Measurements from ENCODE around the gene GPR18. TPM values are rescaled to one million over a fixed set of nuclear protein-coding genes. Genes with fewer than 3 reads are reported as not detected.

Gene GPR18
- total and polyA plus RNA-seq, 2 of the 13 experiments (the other 11 are each of a cell fraction or from before 2014, with no cell fraction given): not detected

DNA sequence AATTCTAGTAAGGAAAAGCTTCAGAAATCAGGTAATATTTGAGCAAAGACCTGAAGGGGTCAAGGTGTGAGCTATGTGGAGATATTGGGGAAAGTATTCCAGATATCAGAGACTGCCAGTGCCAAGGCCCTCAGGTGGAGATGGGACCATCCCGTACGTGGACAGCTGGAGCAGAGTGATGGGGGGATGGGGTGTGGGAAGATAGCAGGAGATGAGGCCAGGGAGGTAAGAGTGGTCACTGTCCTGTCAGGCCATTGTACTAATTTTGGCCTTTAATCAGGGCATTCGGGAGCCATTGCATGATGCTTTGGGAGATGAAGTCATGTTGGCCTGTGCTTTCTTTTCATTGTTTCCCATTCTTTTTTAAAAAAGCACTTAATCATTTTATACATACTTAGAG lies 13.1 kb upstream of the GPR18 start:
- BruUV-seq (replicated peaks): no TSS peak
- Histone ChIP-seq H3K36me3 (replicated peaks in 1 of 2; ENCODE audit: control insufficient read depth in 1 of 2, insufficient read depth in 2 of 2, low read length in 2 of 2) (peaks cover 3 to 22% of the 10 kb centered on the region in 2 experiments; a peak in 4 of 5 replicates), H3K27me3 (ENCODE audit: control insufficient read depth in 1 of 2, insufficient read depth in 2 of 2, low read length in 2 of 2) (no peaks in the 10 kb centered on the region), H3K27ac (ENCODE audit: extremely low read length, insufficient read depth, low read length) (no peak overlapping the region), H3K4me3 (replicated peaks in 1 of 3; ENCODE audit: insufficient read depth in 1 of 3, low read depth in 2 of 3, low read length in 3 of 3) (no peak overlapping the region), H3K79me2 (ENCODE audit: insufficient read depth, low read length) (no peaks in the 10 kb centered on the region), H3K9me3 (ENCODE audit: low read length) (peaks cover 4% of the 10 kb centered on the region; the same call in 1 of the 2 replicates), H3K9ac (ENCODE audit: insufficient read depth, low read depth, low read length) (no peak overlapping the region), H3K4me2 (ENCODE audit: low read depth, low read length) (no peak overlapping the region), H4K20me1 (ENCODE audit: insufficient read depth, low read length) (0 out of 2 replicates have a peak, but pooled peaks cover 3% of the 10 kb centered on the region), H3K4me1 (ENCODE audit: insufficient read depth, low read length) (no peaks in the 10 kb centered on the region), H2AFZ (ENCODE audit: low read length) (no peak overlapping the region)
- intact Hi-C loops (cut with micrococcal nuclease; ENCODE audit: unreplicated experiment) (no loop called here), in situ Hi-C loops (cut with HindIII; ENCODE audit: extremely low pct_ligation_motif_present, low pct_unique_long_range_greater_than_20kb) (no loop called here)
- ATAC-seq (no peak), FAIRE-seq (no peak), DNase-seq (ENCODE audit: low spot score) (no peak)
- CTCF ChIA-PET (ENCODE audit: low intra/inter-chr PET ratio, low total read pairs): no interaction called here
- 100% methylated on average over 3 of the region's 3 CpGs for WGBS (ENCODE audit: low lambda C conversion rate)
- TF ChIP-seq POLR2AphosphoS2 (IDR thresholded peaks at IDR 0.05; ENCODE audit: low read depth, low read length) (no peak), SRSF4 (IDR thresholded peaks at IDR 0.05; ENCODE audit: low read depth, low read length, poor library complexity, severe bottlenecking) (no peak), ZFP36 (IDR thresholded peaks at IDR 0.05; ENCODE audit: borderline replicate concordance, low read depth, low read length, partially characterized antibody) (no peak), CBFB (CRISPR knock-in tag; IDR thresholded peaks at IDR 0.05) (no peak), NFKBIZ (CRISPR knock-in tag; IDR thresholded peaks at IDR 0.05) (no peak), THAP11 (CRISPR knock-in tag; IDR thresholded peaks at IDR 0.05) (no peak), NR1H2 (CRISPR knock-in tag; IDR thresholded peaks at IDR 0.05; ENCODE audit: borderline replicate concordance, low read depth) (no peak), TAF1 (CRISPR knock-in tag; IDR thresholded peaks at IDR 0.05) (no peak), POLR2AphosphoS5 (IDR thresholded peaks at IDR 0.05; ENCODE audit: low read depth, low read length) (no peak), CHCHD3 (CRISPR knock-in tag; IDR thresholded peaks at IDR 0.05) (no peak), ZNF550 (CRISPR knock-in tag; IDR thresholded peaks at IDR 0.05; ENCODE audit: borderline replicate concordance) (no peak), HHEX (CRISPR knock-in tag; IDR thresholded peaks at IDR 0.05) (no peak), ZNF234 (CRISPR knock-in tag; conservative IDR thresholded peaks at IDR 0.05) (no peak), SP2 (CRISPR knock-in tag; IDR thresholded peaks at IDR 0.05) (no peak), ZFAT (CRISPR knock-in tag; conservative IDR thresholded peaks at IDR 0.05) (no peak), TSC22D2 (CRISPR knock-in tag; IDR thresholded peaks at IDR 0.05; ENCODE audit: borderline replicate concordance) (no peak)
- TF ChIP-seq, protein P1, sequence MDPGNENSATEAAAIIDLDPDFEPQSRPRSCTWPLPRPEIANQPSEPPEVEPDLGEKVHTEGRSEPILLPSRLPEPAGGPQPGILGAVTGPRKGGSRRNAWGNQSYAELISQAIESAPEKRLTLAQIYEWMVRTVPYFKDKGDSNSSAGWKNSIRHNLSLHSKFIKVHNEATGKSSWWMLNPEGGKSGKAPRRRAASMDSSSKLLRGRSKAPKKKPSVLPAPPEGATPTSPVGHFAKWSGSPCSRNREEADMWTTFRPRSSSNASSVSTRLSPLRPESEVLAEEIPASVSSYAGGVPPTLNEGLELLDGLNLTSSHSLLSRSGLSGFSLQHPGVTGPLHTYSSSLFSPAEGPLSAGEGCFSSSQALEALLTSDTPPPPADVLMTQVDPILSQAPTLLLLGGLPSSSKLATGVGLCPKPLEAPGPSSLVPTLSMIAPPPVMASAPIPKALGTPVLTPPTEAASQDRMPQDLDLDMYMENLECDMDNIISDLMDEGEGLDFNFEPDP (CRISPR knock-in tag; conservative IDR thresholded peaks at IDR 0.05): no peak
- TF ChIP-seq, protein P2, sequence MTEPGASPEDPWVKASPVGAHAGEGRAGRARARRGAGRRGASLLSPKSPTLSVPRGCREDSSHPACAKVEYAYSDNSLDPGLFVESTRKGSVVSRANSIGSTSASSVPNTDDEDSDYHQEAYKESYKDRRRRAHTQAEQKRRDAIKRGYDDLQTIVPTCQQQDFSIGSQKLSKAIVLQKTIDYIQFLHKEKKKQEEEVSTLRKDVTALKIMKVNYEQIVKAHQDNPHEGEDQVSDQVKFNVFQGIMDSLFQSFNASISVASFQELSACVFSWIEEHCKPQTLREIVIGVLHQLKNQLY (CRISPR knock-in tag; IDR thresholded peaks at IDR 0.05): no peak
- POLR2A ChIA-PET: no interaction called here
